K562 (cell line): ENCODE measurements around the gene ELP5. TPM values are rescaled to one million over a fixed set of nuclear protein-coding genes. Genes with fewer than 3 reads are reported as not detected.

Experiments used
- ATAC-seq: fragments of 200-7000 bp; cut with Tn5 transposase; 3 replicates; pipeline ENCODE4 v1.9.1; 2020; ENCODE audit warnings: moderate library complexity
- BruUV-seq: library from RNA; stranded (reverse); fragments of 400-500 nt; replicated peaks from 2 replicates; lab custom pipeline; 2021; lab: Mats Ljungman, UMichigan
- CTCF ChIA-PET: fragments of 300-600 bp; formaldehyde crosslinking; extraction: SDS; loops from one replicate; lab custom pipeline; 2021; ENCODE audit warnings: low intra/inter-chr PET ratio; lab: Yijun Ruan, JAX
- POLR2A ChIA-PET: fragments of 300-600, 350-650 bp; sonication (Branson Sonifier 250); formaldehyde crosslinking; extraction: SDS; loops from one replicate; lab custom pipeline; 2021; ENCODE audit warnings: antibody characterized with exemption, inconsistent platforms; lab: Yijun Ruan, JAX
- DNase-seq, 4 experiments: peaks; one replicate each; pipeline versions ENCODE4 v3.0.0 to v3.0.0-alpha.2; 2011 to 2018; ENCODE audit warnings: low spot score in 3 of 4, mixed read lengths in 3 of 4; ENCODE audit errors: extremely low read depth in 1 of 4
- FAIRE-seq: peaks from 2 replicates; lab custom pipeline; 2011; peaks lifted over from hg19 to GRCh38; lab: Jason Lieb, UNC
- H2AFZ ChIP-seq: 2 replicates; pipeline ENCODE4 v1.6.0; 2011; ENCODE audit warnings: low read depth, low read length, control low read depth, inconsistent platforms
- H3K27ac ChIP-seq: fragments of 200-600 bp; 3 replicates; pipeline ENCODE4 v1.8.0; 2011; ENCODE audit warnings: low read depth, mild to moderate bottlenecking, control low read depth, inconsistent platforms, low read length, moderate library complexity, mixed read lengths; ENCODE audit errors: extremely low read depth
- H3K27me3 ChIP-seq, 2 experiments: fragments of 300-600 bp in 1 of 2; 2 replicates in 1 of 2; 3 replicates in 1 of 2; pipeline versions ENCODE4 v1.6.0 to v1.8.0; 2011; ENCODE audit warnings: inconsistent platforms in 2 of 2, low read length in 2 of 2, mild to moderate bottlenecking in 1 of 2, mixed read lengths in 1 of 2, moderate library complexity in 1 of 2; ENCODE audit not compliant: control insufficient read depth in 2 of 2, insufficient read depth in 2 of 2
- H3K36me3 ChIP-seq: fragments of 300-600 bp; 3 replicates; pipeline ENCODE4 v1.8.0; 2011; ENCODE audit warnings: mild to moderate bottlenecking, low read length, inconsistent platforms; ENCODE audit not compliant: control insufficient read depth, insufficient read depth
- H3K4me1 ChIP-seq, 2 experiments: fragments of 200-600 bp in 1 of 2; replicated peaks in 1 of 2; 2 replicates in 1 of 2; 3 replicates in 1 of 2; pipeline versions ENCODE4 v1.5.1 to v1.8.0; 2011; ENCODE audit warnings: inconsistent platforms in 2 of 2, low read length in 2 of 2, mild to moderate bottlenecking in 1 of 2, mixed read lengths in 1 of 2, moderate library complexity in 1 of 2; ENCODE audit not compliant: control insufficient read depth in 2 of 2, insufficient read depth in 2 of 2
- H3K4me2 ChIP-seq: 2 replicates; pipeline ENCODE4 v1.6.1; 2011; ENCODE audit warnings: low read length, control low read depth, inconsistent platforms, mixed read lengths; ENCODE audit not compliant: insufficient read depth
- H3K4me3 ChIP-seq: fragments of 200-600 bp; sonication (generic), shearing (Covaris generic); 2 replicates; pipeline ENCODE4 v1.5.1; 2016; ENCODE audit warnings: control low read depth, inconsistent platforms
- H3K79me2 ChIP-seq: fragments of 200-600 bp; 3 replicates; pipeline ENCODE4 v1.8.0; 2011; ENCODE audit warnings: low read length, inconsistent platforms; ENCODE audit not compliant: control insufficient read depth, insufficient read depth
- H3K9ac ChIP-seq, 2 experiments: 2 replicates each; pipeline versions ENCODE4 v1.6.0 to v1.6.1; 2011; ENCODE audit warnings: low read depth in 2 of 2, low read length in 2 of 2, control low read depth in 1 of 2, inconsistent platforms in 1 of 2, mild to moderate bottlenecking in 1 of 2, mixed read lengths in 1 of 2; ENCODE audit not compliant: insufficient read depth in 1 of 2
- H3K9me1 ChIP-seq: one replicate; pipeline ENCODE4 v1.6.0; 2011; ENCODE audit warnings: inconsistent platforms, mild to moderate bottlenecking, low read length, moderate library complexity; ENCODE audit not compliant: control insufficient read depth, insufficient read depth
- H3K9me3 ChIP-seq: replicated peaks from 2 replicates; pipeline ENCODE4 v1.5.1; 2011; ENCODE audit warnings: low read depth, low read length, inconsistent platforms; ENCODE audit not compliant: control insufficient read depth, insufficient read depth
- H4K20me1 ChIP-seq: replicated peaks from 2 replicates; pipeline ENCODE4 v1.6.1; 2011; ENCODE audit warnings: low read length, inconsistent platforms, mixed read lengths; ENCODE audit not compliant: control insufficient read depth, insufficient read depth
- CREM ChIP-seq: IDR thresholded peaks from 2 replicates; pipeline ENCODE4 v1.6.1; 2014; ENCODE audit warnings: antibody characterized with exemption, low read depth
- FOS ChIP-seq: IDR thresholded peaks from 3 replicates; pipeline ENCODE4 v1.6.1; 2011; ENCODE audit not compliant: insufficient read length; ENCODE audit errors: extremely low read depth
- IRF2 ChIP-seq: sonication (generic); formaldehyde crosslinking; IDR thresholded peaks from 2 replicates; pipeline ENCODE4 v1.8.1; 2022; ENCODE audit warnings: mild to moderate bottlenecking, missing genetic modification reagents
- NFRKB ChIP-seq: fragments of 450-650 bp; IDR thresholded peaks from 2 replicates; pipeline ENCODE4 v1.6.1; 2016; ENCODE audit warnings: low read depth
- POLR3A ChIP-seq: IDR thresholded peaks from 2 replicates; pipeline ENCODE4 v1.6.1; 2011; ENCODE audit warnings: borderline replicate concordance, mild to moderate bottlenecking, moderate library complexity; ENCODE audit not compliant: insufficient read length, insufficient read depth; ENCODE audit errors: extremely low read depth
- RFX5 ChIP-seq: IDR thresholded peaks from 2 replicates; pipeline ENCODE4 v1.6.1; 2011; ENCODE audit warnings: low read depth, mild to moderate bottlenecking, improper control_type of control experiment, low read length
- TAF9B ChIP-seq: fragments of 450-650 bp; IDR thresholded peaks from 2 replicates; pipeline ENCODE4 v1.6.1; 2018; ENCODE audit warnings: mild to moderate bottlenecking; ENCODE audit not compliant: partially characterized antibody
- ZBTB8A ChIP-seq: fragments of 450-650 bp; IDR thresholded peaks from 2 replicates; pipeline ENCODE4 v1.6.1; 2018; ENCODE audit warnings: mild to moderate bottlenecking, moderate library complexity; ENCODE audit not compliant: partially characterized antibody
- ZNF140 ChIP-seq: fragments of 250-450 bp; sonication (Bioruptor Pico); IDR thresholded peaks from 2 replicates; pipeline ENCODE4 v1.8.0; 2021; ENCODE audit warnings: moderate library complexity, mild to moderate bottlenecking, inconsistent platforms
- ZNF184 ChIP-seq: sonication (generic); formaldehyde crosslinking; IDR thresholded peaks from 2 replicates; pipeline ENCODE4 v1.5.0; 2020; ENCODE audit warnings: missing genetic modification reagents
- WGBS: fragments of 100-300 bp; shearing (Covaris generic); methylation state at CpG from one replicate; pipeline ENCODE4 v1.1.6; 2016; ENCODE audit warnings: low coverage, mixed read lengths; ENCODE audit not compliant: insufficient coverage; ENCODE audit errors: missing lambda C conversion rate; 5-methylcytosine and 5-hydroxymethylcytosine counted together
- in situ Hi-C: fragments of 300-500 bp; cut with MboI; formaldehyde crosslinking; loops from 4 replicates; pipeline ENCODE4 v1.15.0; 2018; ENCODE audit warnings: inconsistent platforms, mixed read lengths
- intact Hi-C: fragments of 100-400 bp; cut with micrococcal nuclease; formaldehyde crosslinking; loops from 2 replicates; pipeline ENCODE4 v1.14.2; 2022
- polyA plus RNA-seq, 8 experiments: library from polyadenylated mRNA; depleted of rRNA in 4 of 8; stranded (reverse) in 5 of 8; unstranded in 3 of 8; fragments of >200 nt; fragmentation: Nextera tagmentation in 2 of 8; fragmentation: Illumina TruSeq in 1 of 8; extraction: Ambion mirVana in 2 of 8; extraction: Trizol in 1 of 8; gene quantifications; 2 replicates each; pipeline versions ENCODE4 v1.2.1 to v1.2.3, GENCODE V29; 2011 to 2014; ENCODE audit warnings: inconsistent platforms in 1 of 8, missing spikeins in 1 of 8
- total RNA-seq, 7 experiments: library from RNA; depleted of rRNA in 6 of 7; stranded (reverse); fragments of >200 nt in 6 of 7; fragmentation: Illumina TruSeq in 2 of 7; extraction: Trizol in 2 of 7; gene quantifications; 2 replicates each; pipeline versions ENCODE4 v1.2.1 to v1.2.3, GENCODE V29; 2011 to 2021; ENCODE audit warnings: low replicate concordance in 1 of 7
- TF ChIP-seq, protein P1 (sequence below): fragments of 200-600 bp; sonication (generic); IDR thresholded peaks from one replicate; pipeline ENCODE4 v1.6.1; 2012; ENCODE audit warnings: mild to moderate bottlenecking, low read depth, low read length, inconsistent platforms

Gene ELP5
- total and polyA plus RNA-seq, 9 of the 15 experiments (the other 6 are each of a cell fraction or from before 2014, with no cell fraction given): 25.7 to 77.9 (median 52.9) TPM

DNA sequence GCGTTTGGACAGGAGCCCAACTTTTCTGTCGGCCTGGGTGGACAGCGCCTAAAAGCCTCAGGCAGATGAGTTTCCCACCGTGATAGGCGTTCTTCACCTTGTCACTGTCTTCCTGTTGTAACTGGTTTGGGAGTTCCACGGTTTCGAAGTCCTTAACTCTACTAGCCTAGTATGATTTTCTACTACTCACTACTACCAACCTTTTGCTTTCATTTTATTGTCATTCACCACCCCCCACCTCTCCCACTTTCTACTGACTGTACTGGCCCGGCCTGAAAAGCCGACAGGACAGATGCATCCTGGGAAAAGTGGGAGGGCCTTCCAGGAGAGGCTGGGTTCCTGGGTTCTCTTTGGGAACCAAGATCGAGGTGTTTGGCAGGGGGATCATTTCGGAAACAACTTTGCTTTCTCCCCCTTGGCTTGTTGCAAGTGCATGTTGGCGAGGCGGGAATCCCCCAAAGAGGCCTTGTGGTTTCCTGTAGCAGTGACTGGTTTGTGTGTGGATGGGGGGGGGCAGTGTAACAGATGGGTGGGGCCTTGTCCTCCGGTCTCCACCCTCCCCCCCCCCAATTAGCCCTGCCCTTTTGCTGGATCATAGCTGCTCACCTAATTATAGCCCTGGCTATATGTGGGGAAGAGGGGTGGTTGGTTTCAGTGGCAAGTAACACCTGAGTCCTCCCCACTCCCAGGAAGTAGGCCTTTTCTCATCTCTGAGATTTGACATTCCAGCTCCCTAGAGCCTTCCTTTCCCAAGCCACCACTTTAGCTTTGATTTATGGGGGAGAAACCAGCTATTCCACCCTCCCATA lies 56.8 kb downstream of the ELP5 start:
- peaks cover 21 to 24% of the 10 kb centered on the region in 2 experiments for H3K4me1 ChIP-seq
- DNase-seq: peak; percentile 35 to 83 (median 56)
- no peak overlapping the region for H2AFZ ChIP-seq
- intact Hi-C loops (no loop called here), in situ Hi-C loops (no loop called here)
- H3K9me3 ChIP-seq: no peaks in the 10 kb centered on the region
- no peaks in the 10 kb centered on the region for H3K27me3 ChIP-seq
- peak; percentile 59 for ATAC-seq
- peaks cover 43% of the 10 kb centered on the region for H3K79me2 ChIP-seq
- H3K4me3 ChIP-seq: peak overlapping the region; percentile 96
- H4K20me1 ChIP-seq: peaks cover 40% of the 10 kb centered on the region
- 0% methylated on average over 12 of the region's 14 CpGs for WGBS
- peaks cover 53% of the 10 kb centered on the region for H3K36me3 ChIP-seq
- peaks cover 11% of the 10 kb centered on the region for H3K9me1 ChIP-seq
- ChIA-PET POLR2A (interaction anchor here (0.6 to 1.6 kb wide), 8 partner anchors 9 to 66 kb away, joined by 3 to 5 read pairs (median 3); partner anchors contain the start of gene NEURL4), CTCF (no interaction called here)
- peak; percentile 79 for FAIRE-seq
- TSS peak; percentile 91 for BruUV-seq
- peak overlapping the region; percentile 99 for H3K9ac ChIP-seq
- H3K4me2 ChIP-seq: peak overlapping the region; percentile 97
- peak overlapping the region; percentile 93 for H3K27ac ChIP-seq
- TF ChIP-seq POLR3A: no peak
- no peak for TF ChIP-seq ZNF140
- TF ChIP-seq TAF9B: peak; percentile 48
- 0 out of 2 replicates have a peak, but pooled peaks have one; percentile 24 for TF ChIP-seq NFRKB
- TF ChIP-seq IRF2 (CRISPR knock-in tag): no peak
- TF ChIP-seq, protein P1, sequence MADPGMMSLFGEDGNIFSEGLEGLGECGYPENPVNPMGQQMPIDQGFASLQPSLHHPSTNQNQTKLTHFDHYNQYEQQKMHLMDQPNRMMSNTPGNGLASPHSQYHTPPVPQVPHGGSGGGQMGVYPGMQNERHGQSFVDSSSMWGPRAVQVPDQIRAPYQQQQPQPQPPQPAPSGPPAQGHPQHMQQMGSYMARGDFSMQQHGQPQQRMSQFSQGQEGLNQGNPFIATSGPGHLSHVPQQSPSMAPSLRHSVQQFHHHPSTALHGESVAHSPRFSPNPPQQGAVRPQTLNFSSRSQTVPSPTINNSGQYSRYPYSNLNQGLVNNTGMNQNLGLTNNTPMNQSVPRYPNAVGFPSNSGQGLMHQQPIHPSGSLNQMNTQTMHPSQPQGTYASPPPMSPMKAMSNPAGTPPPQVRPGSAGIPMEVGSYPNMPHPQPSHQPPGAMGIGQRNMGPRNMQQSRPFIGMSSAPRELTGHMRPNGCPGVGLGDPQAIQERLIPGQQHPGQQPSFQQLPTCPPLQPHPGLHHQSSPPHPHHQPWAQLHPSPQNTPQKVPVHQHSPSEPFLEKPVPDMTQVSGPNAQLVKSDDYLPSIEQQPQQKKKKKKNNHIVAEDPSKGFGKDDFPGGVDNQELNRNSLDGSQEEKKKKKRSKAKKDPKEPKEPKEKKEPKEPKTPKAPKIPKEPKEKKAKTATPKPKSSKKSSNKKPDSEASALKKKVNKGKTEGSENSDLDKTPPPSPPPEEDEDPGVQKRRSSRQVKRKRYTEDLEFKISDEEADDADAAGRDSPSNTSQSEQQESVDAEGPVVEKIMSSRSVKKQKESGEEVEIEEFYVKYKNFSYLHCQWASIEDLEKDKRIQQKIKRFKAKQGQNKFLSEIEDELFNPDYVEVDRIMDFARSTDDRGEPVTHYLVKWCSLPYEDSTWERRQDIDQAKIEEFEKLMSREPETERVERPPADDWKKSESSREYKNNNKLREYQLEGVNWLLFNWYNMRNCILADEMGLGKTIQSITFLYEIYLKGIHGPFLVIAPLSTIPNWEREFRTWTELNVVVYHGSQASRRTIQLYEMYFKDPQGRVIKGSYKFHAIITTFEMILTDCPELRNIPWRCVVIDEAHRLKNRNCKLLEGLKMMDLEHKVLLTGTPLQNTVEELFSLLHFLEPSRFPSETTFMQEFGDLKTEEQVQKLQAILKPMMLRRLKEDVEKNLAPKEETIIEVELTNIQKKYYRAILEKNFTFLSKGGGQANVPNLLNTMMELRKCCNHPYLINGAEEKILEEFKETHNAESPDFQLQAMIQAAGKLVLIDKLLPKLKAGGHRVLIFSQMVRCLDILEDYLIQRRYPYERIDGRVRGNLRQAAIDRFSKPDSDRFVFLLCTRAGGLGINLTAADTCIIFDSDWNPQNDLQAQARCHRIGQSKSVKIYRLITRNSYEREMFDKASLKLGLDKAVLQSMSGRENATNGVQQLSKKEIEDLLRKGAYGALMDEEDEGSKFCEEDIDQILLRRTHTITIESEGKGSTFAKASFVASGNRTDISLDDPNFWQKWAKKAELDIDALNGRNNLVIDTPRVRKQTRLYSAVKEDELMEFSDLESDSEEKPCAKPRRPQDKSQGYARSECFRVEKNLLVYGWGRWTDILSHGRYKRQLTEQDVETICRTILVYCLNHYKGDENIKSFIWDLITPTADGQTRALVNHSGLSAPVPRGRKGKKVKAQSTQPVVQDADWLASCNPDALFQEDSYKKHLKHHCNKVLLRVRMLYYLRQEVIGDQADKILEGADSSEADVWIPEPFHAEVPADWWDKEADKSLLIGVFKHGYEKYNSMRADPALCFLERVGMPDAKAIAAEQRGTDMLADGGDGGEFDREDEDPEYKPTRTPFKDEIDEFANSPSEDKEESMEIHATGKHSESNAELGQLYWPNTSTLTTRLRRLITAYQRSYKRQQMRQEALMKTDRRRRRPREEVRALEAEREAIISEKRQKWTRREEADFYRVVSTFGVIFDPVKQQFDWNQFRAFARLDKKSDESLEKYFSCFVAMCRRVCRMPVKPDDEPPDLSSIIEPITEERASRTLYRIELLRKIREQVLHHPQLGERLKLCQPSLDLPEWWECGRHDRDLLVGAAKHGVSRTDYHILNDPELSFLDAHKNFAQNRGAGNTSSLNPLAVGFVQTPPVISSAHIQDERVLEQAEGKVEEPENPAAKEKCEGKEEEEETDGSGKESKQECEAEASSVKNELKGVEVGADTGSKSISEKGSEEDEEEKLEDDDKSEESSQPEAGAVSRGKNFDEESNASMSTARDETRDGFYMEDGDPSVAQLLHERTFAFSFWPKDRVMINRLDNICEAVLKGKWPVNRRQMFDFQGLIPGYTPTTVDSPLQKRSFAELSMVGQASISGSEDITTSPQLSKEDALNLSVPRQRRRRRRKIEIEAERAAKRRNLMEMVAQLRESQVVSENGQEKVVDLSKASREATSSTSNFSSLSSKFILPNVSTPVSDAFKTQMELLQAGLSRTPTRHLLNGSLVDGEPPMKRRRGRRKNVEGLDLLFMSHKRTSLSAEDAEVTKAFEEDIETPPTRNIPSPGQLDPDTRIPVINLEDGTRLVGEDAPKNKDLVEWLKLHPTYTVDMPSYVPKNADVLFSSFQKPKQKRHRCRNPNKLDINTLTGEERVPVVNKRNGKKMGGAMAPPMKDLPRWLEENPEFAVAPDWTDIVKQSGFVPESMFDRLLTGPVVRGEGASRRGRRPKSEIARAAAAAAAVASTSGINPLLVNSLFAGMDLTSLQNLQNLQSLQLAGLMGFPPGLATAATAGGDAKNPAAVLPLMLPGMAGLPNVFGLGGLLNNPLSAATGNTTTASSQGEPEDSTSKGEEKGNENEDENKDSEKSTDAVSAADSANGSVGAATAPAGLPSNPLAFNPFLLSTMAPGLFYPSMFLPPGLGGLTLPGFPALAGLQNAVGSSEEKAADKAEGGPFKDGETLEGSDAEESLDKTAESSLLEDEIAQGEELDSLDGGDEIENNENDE: no peak
- no peak for TF ChIP-seq CREM
- TF ChIP-seq ZBTB8A: no peak
- TF ChIP-seq ZNF184 (CRISPR knock-in tag): no peak
- TF ChIP-seq FOS: no peak
- TF ChIP-seq RFX5: no peak
